Umbilical cord (tissue), 2 donors: ENCODE results near the gene DPP9. TPM values are rescaled to one million over a fixed set of nuclear protein-coding genes. Genes with fewer than 3 reads are reported as not detected.
A peak's percentile ranks its signal among the peaks of the same experiment; 100 is the strongest.
"Not testable (repeated sequence)": the region's sequence is repeated elsewhere in the genome, so short reads cannot be mapped to it uniquely, and the experiment has no call there.

Experiments
- DNase-seq: peaks from one replicate; pipeline ENCODE4 v3.0.0-alpha.2; 2015; ENCODE audit warnings: low spot score
- total RNA-seq: library from RNA; depleted of rRNA; stranded (reverse); fragments of >200 nt; gene quantifications from one replicate; pipeline ENCODE4 v1.2.3, GENCODE V29; 2014; ENCODE audit warnings: low replicate concordance; ENCODE audit not compliant: insufficient read depth

Gene DPP9
- total RNA-seq, 1 donor from 2014 or later, result 17.6 TPM

GRCh38 chr19:4688587-4688986 lies 35.1 kb downstream of the DPP9 start:
- DNase-seq, result no peak

DNA sequence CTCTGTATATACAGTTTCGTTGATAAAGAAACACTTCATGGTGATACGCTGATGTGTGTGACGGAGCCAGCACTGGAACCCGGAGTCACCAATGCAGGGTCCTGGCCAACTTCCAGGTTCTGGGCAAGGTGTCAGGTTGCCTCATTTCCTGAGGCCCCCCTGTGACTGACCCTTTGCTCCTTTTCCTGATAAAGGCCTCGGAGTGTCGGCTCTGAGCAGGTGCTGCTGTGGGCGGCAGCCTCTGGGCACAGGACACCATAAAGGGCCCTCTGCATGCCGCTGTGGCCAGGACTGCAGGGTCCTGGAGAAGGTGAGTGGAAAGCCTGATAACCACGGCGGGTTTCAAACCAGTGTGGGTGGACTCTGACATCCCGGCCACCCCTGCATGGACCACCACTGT lies 36.2 kb downstream of the DPP9 start:
- DNase-seq, result no peak

- DNase-seq, result no peak
Measured at GRCh38 chr19:4686700-4687099, 36.9 kb downstream of the DPP9 start.

DNA sequence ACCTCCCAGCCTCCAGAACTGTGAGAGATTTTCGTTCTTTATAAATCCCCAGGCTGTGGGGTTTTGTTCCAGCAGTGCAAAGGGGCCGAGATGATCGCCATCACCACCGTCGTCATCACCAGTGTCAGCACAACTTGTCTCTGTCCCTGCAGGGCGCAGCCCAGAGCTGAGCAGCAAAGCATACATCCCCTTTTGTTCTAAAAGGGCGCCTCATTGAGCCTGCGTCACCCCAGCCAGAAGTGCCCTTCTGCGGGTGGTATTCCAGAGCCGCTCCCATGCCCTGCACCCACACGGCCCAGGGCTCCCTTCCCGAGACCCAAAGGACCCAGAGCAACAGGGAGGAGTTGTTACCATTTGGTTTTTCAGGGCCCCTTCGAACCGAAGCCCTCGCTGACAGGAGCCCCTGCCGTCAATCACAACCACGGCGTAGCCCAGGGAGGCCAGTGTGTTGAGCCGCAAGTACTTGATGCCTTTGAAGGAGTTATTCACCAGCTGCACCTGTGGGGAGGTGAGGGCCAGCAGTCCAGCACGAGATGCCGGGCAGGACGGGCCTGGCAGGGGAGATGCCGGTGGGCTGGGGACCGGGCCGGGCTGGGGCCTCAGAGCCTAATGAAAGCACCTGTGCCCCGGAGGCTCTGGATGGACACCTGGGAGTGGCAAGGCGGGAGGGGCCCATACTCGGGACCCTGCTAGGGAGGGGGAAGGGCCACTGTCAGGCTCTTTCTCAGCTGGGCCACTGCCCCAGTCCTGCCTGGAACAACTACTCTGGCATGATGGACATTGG lies 39.1 kb downstream of the DPP9 start:
- DNase-seq, result no peak

- DNase-seq, result no peak
Measured at GRCh38 chr19:4682417-4683200, 41.0 kb downstream of the DPP9 start.

- DNase-seq, result not testable (repeated sequence)
Measured at GRCh38 chr19:4680021-4680420, 43.6 kb downstream of the DPP9 start.

- DNase-seq, result no peak
Measured at GRCh38 chr19:4678881-4679790, 44.5 kb downstream of the DPP9 start.

DNA sequence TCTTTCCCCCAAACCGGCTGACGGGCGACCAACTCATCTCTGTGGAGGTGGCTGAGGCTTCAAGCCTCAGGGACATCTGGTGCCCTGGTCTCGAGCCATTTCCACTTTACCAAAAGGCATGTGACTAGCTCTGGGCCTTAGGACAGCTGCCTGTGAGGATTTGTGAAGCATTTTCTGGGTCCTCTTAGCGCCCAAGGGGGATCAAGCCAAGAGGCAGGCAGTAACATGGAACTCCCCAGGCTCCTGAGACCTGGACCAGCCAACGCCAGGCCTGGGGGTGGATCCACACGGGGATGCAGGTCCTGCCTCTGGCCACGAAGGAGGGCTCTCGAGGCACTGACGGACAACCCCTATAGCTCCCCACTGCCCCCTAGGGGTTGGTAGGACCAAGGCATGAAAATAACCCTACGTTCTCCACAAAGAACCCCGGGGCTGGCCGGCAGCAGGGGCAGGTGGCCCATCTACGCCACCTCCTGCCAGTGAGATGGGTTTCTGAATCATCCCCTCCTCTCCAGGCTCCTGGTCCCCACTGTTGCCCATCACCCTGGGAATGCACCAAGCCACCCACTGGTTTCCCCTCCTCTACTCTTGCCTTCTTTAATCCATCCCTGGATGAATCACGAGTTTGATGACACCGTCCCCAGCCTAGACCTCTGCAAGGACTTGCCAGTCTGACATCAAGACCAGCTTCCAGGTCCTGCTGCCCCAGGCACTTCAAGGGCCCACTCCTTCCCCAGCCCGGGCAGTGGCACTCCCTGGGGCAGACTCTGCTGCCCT lies 46.5 kb downstream of the DPP9 start:
- DNase-seq, result no peak

DNA sequence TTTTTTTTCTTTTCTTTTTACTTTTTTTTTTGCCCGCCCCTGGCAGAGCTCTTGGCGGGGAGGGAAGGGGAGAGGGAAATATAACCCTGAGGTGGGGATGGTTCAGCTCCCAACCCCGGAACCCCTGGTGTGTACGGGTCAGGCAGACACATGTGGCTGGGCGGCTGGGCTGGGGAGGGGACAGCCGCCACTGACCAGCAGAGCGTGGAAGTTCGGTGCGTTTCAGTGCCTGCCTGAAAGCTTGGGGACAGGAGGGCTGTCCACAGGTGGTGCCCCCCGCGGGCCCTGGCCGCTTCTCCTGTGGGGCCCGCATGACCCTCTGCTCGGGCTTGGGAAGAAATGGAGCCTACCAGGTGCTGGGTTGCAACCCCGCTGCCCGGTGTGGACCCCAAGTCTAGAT lies 48.3 kb downstream of the DPP9 start:
- no peak for DNase-seq

GRCh38 chr19:4673726-4674125 lies 49.9 kb downstream of the DPP9 start:
- no peak for DNase-seq

DNA sequence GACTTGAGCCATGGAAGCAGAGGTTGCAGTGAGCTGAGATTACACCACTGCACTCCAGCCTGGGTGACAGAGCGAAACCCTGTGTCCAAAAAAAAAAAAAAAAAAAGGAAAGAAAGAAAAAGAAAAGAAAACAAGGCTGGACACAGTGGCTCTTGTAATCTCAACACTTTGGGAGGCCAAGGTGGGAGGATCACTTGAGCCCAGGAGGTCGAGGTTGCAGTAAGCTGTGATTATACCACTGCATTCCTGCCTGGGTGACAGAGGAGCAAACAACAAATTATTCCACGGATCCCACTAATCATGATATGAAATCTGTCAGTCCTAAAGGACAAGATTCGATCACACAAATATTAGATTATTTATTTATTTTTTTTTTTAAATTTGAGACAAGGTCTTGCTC lies 50.4 kb downstream of the DPP9 start:
- DNase-seq, result no peak

- no peak for DNase-seq
Measured at GRCh38 chr19:4671185-4671851, 52.3 kb downstream of the DPP9 start.

GRCh38 chr19:4669723-4670480 lies 53.7 kb downstream of the DPP9 start, which contains the start of gene MYDGF:
TSS of gene MYDGF (minus strand) at chr19:4670342. CDS start at chr19:4670334, 8 bp downstream.
- peak; percentile 89 for DNase-seq

- no peak for DNase-seq
Measured at GRCh38 chr19:4664642-4665041, 59.0 kb downstream of the DPP9 start.

GRCh38 chr19:4662812-4663211 lies 60.8 kb downstream of the DPP9 start:
- DNase-seq, result no peak

- no peak for DNase-seq
Measured at GRCh38 chr19:4662020-4662695, 61.5 kb downstream of the DPP9 start.

DNA sequence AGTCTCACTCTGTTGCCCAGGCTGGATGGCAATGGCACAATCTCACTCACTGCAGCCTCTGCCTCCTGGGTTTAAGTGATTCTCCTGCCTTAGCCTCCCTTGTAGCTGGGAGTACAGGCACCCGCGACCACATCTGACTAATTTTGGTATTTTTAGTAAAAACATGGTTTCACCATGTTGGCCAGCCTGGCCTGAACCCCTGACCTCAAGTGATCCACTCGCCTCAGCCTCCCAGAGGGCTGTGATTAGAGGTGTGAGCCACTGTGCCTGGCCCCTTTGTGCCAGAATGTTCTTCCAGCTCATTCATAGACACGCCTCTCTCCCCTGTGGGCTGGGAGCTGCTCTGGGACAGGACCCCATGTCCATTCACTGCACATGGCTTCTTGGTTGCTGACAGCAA lies 62.6 kb downstream of the DPP9 start:
- DNase-seq, result no peak

- DNase-seq, result no peak
Measured at GRCh38 chr19:4660181-4660791, 63.4 kb downstream of the DPP9 start.

DNA sequence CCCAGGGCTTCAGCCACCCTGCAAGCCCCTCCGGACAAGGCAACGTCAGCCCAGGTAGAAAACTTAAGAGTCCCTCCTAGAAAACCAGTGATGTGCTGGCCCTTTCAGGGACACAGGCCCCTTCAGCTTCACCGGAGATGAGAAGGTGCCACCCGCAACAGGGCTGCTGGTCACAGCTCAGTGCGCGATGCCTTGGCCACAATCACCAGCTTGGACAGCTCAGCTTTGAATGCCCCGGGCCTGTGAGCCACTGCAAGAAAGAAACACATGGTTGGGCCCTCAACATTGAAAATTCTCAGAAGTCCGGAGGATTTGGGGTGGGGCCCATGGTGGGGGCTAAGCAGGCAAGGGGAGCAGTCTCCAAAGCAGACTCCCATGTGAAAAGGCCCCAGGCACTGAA lies 65.8 kb downstream of the DPP9 start:
- DNase-seq, result no peak
